Ectodermal cell (in vitro differentiated cells): Measurements from ENCODE around the gene PLEKHG3. TPM values are rescaled to one million over a fixed set of nuclear protein-coding genes. Genes with fewer than 3 reads are reported as not detected.
"Not testable (repeated sequence)": the region's sequence is repeated elsewhere in the genome, so short reads cannot be mapped to it uniquely, and the experiment has no call there.

Experiments used
- H3K27ac ChIP-seq: 2 replicates; pipeline ENCODE4 v1.7.0; 2013; ENCODE audit warnings: mild to moderate bottlenecking, low read depth, low read length; ENCODE audit not compliant: insufficient read depth, poor library complexity, severe bottlenecking
- H3K27me3 ChIP-seq: 2 replicates; pipeline ENCODE4 v1.7.0; 2013; ENCODE audit warnings: mild to moderate bottlenecking, low read length; ENCODE audit not compliant: insufficient read depth, control insufficient read depth, poor library complexity, severe bottlenecking
- H3K36me3 ChIP-seq: one replicate; pipeline ENCODE4 v1.7.0; 2013; ENCODE audit warnings: low read length; ENCODE audit not compliant: control insufficient read depth, insufficient read depth
- H3K4me1 ChIP-seq: one replicate; pipeline ENCODE4 v1.7.0; 2013; ENCODE audit warnings: low read length; ENCODE audit not compliant: control insufficient read depth, insufficient read depth
- H3K4me3 ChIP-seq: 2 replicates; pipeline ENCODE4 v1.7.0; 2013; ENCODE audit warnings: low read depth, low read length, control low read depth; ENCODE audit not compliant: insufficient read depth
- H3K9me3 ChIP-seq: 2 replicates; pipeline ENCODE4 v1.7.0; 2013; ENCODE audit warnings: mild to moderate bottlenecking, low read length, moderate library complexity; ENCODE audit not compliant: control insufficient read depth
- WGBS, 2 experiments: methylation state at CpG; one replicate each; pipeline ENCODE4 v1.1.7; 2013; ENCODE audit warnings: missing lambda C conversion rate in 2 of 2; 5-methylcytosine and 5-hydroxymethylcytosine counted together
- polyA plus RNA-seq, 4 experiments: library from polyadenylated mRNA; stranded (reverse); fragments of 50-300 nt; gene quantifications; one replicate each; pipeline ENCODE4 v1.2.3, GENCODE V29; 2013

The PLEKHG3 gene
- polyA plus RNA-seq (2013, experiment 1 of 4) = 81.4 TPM
- polyA plus RNA-seq (2013, experiment 2 of 4) = 114 TPM
- polyA plus RNA-seq (2013, experiment 3 of 4) = 64.1 TPM
- polyA plus RNA-seq (2013, experiment 4 of 4) = 62.5 TPM

DNA sequence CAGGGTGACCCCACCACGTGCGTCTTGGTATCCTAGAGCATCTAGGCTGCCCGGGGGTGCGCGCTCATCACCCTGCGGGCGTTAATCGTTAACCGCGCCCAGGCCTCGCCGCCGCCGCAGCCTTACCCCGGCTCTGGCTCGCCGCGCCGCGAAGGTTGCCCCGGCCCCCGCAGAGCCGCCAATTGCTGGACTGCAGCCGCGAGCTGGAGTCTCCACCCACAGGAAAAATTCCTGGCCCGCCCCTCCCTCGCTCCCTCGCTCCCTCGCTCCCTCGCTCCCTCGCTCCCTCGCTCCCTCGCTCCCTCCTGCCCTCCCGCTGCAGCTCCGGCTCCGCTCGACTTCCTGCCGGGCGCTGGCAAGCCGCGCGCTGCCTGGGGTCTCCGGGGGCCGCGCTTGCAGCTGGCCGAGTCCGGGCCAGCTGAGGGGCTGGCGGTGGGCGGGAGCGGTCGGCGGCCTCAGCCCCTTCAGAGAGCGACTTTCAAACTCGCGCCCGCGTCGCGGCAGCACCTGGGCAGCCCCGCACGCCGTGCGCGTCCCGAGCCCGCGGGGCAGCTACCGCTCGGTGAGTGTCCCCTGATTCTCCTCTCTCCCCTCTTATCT lies at the start of gene PLEKHG3:
Gene PLEKHG3, plus strand, starts transcription at position 282 of the 600 bp plus-strand sequence. CDS start 23,208 bp downstream, outside the sequence.
- Histone ChIP-seq H3K4me3 (peak within 1 kb of the TSS; percentile 97), H3K36me3 (no peaks in the 10 kb centered on the region), H3K4me1 (peaks cover 56% of the 10 kb centered on the region), H3K27ac (peak within 1 kb of the TSS; percentile 74), H3K27me3 (peaks cover 18% of the 10 kb centered on the region), H3K9me3 (no peaks in the 10 kb centered on the region)
- WGBS, 2 experiments = 0% methylated on average over 69 of the region's 69 CpGs

DNA sequence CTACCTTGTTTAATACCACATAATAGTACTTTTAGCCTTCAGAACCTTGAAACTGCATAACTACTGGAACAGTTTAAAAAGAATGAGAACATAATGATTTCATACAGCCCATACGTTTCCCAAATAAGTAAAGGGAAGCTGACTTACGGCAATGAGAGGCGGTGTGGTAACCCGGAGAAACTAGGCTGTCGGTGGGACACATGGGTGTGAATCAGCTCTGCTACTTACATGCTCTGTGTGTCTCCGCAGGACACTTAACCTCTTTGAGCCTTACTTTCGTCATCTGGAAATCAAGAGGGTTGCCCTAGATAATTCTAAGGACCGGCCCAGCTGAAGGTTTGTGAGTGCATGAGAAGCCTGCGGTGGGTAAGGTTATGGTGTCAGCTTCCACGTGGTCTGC lies 49.3 kb upstream of the PLEKHG3 start:
- Histone ChIP-seq H3K27ac (no peak overlapping the region), H3K4me1 (no peaks in the 10 kb centered on the region)
- 90 to 91% methylated on average over 10 of the region's 10 CpGs for WGBS, 2 experiments

DNA sequence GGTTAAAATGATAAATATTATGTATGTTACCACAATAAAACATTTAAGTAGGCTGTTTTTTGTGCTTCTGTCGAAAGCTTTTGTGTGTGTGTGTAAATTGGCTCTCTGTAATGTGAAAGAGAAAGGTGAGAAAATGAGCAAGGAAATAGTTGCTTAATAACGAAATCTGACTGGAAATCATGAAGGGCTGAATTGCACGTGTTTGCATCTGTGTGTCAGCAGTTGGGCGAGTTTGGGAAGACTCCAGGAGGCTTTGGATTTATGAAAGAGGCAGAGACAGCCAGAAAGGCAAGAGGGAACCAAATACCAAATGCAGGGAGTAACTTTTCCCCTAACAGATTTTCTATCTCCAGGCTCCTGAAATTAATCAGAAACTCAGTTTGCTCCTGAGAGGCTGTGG lies 47.2 kb upstream of the PLEKHG3 start:
- Histone ChIP-seq H3K4me1 (no peaks in the 10 kb centered on the region), H3K27me3 (no peaks in the 10 kb centered on the region), H3K4me3 (no peak overlapping the region), H3K9me3 (no peaks in the 10 kb centered on the region), H3K36me3 (no peaks in the 10 kb centered on the region), H3K27ac (no peak overlapping the region)
- WGBS, 2 experiments = 92 to 94% methylated on average over 4 of the region's 4 CpGs

More for the DNA sequence above, 49.3 kb upstream of the PLEKHG3 start:
- no peak overlapping the region for H3K4me3 ChIP-seq
- no peaks in the 10 kb centered on the region for H3K36me3 ChIP-seq
- no peaks in the 10 kb centered on the region for H3K27me3 ChIP-seq
- H3K9me3 ChIP-seq = no peaks in the 10 kb centered on the region

DNA sequence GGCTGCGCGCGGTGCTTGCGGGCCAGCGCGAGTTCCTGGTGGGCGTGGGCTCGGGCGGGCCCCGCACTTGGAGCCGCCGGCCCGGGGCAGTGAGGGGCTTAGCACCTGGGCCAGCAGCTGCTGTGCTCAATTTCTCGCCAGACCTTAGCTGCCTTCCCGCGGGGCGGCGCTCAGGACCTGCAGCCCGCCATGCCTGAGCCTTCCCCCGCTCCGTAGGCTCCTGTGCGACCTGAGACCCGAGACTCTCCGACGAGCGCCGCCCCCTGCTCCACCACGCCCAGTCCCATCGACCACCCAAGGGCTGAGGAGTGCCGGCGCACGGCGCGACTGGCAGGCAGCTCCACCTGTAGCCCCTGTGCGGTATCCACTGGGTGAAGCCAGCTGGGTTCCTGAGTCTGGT lies 46.0 kb upstream of the PLEKHG3 start:
- no peaks in the 10 kb centered on the region for H3K36me3 ChIP-seq
- no peak overlapping the region for H3K4me3 ChIP-seq
- H3K9me3 ChIP-seq = no peaks in the 10 kb centered on the region
- H3K27ac ChIP-seq = no peak overlapping the region
- H3K27me3 ChIP-seq = no peaks in the 10 kb centered on the region
- no peaks in the 10 kb centered on the region for H3K4me1 ChIP-seq
- WGBS, 2 experiments = 95 to 97% methylated on average over 35 of the region's 35 CpGs

DNA sequence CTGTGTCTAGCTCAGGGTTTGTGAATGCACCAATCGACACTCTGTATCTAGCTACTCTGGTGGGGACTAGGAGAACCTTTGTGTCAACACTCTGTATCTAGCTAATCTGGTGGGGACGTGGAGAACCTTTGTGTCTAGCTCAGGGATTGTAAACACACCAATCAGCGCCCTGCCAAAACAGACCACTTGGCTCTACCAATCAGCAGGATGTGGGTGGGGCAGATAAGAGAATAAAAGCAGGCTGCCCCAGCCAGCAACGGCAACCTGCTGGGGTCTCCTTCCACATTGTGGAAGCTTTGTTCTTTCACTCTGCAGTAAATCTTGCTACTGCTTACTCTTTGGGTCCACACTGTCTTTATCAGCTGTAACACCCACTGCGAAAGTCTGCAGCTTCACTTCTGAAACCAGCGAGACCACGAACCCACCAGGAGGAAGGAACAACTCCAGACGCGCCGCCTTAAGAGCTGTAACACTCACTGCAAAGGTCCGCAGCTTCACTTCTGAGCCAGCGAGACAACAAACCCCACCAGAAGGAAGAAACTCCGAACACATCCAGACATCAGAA lies 45.4 kb upstream of the PLEKHG3 start:
- H3K9me3 ChIP-seq, H3K27ac ChIP-seq, H3K4me3 ChIP-seq, H3K36me3 ChIP-seq, H3K27me3 ChIP-seq, H3K4me1 ChIP-seq: not testable (repeated sequence)
- WGBS, 2 experiments = 80 to 90% methylated on average over 13 of the region's 13 CpGs

DNA sequence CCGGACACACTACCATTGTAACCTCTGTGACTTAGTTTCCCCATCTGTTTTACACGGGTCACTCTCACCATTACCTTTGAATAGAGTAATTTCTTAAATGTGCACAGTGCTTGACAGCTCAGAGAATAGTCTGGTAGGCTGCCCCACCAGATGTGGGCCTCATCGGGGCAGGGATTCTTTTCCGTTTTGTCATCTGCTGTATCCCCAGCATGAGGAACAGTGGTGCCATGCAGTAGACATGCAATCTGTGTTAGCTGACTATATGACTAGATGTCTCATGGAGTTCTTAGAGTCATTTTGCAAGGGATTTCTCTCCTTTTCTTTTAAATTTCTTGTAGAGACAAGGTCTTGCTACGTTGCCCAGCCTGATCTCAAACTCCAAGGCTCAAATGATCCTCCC lies 44.9 kb upstream of the PLEKHG3 start:
- Histone ChIP-seq H3K9me3 (no peaks in the 10 kb centered on the region), H3K4me1 (no peaks in the 10 kb centered on the region), H3K27ac (no peak overlapping the region), H3K36me3 (no peaks in the 10 kb centered on the region), H3K4me3 (no peak overlapping the region), H3K27me3 (no peaks in the 10 kb centered on the region)
- 96% methylated on average over 5 of the region's 5 CpGs for WGBS, 2 experiments

DNA sequence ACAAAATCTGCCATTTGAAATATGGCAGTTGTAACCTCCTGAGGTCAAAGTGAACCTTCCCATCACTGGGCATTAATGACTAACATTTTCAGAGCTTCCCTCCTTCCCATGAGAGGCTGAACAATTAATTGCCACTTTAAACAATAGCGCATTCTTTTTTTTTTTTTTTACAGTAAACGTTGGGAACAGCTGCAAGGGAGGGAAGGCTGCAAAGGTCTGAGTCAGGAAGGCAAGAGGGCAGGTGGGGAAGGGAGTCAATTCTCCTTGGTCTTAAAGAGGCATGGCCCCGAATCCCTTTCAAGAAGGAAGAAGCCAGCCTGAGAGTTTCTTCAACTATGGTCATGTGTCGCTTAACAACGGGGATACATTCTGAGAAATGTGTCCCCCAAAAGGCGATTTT lies 41.0 kb upstream of the PLEKHG3 start:
- no peaks in the 10 kb centered on the region for H3K27me3 ChIP-seq
- no peaks in the 10 kb centered on the region for H3K9me3 ChIP-seq
- no peak overlapping the region for H3K4me3 ChIP-seq
- no peak overlapping the region for H3K27ac ChIP-seq
- no peaks in the 10 kb centered on the region for H3K4me1 ChIP-seq
- no peaks in the 10 kb centered on the region for H3K36me3 ChIP-seq
- 78 to 79% methylated on average over 6 of the region's 6 CpGs for WGBS, 2 experiments

DNA sequence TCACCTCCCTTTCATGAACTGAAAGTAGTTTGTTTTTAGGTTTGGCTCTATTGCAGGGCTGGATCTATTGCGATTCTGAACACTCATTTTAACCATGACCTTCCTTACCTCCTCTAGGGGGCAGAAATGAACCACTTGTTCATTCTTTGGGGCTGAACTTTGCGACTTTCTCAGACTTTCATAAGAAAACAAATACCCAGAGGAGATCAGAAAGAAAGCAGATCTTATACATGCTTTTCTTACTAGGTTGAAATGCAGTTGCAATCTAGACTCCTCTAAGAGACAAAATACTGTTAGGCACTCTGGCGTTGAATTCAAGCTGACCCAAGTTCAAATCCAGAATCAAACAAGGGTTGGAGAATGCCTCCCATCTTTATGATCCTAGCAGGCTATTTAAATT lies 32.6 kb upstream of the PLEKHG3 start:
- no peaks in the 10 kb centered on the region for H3K9me3 ChIP-seq
- no peaks in the 10 kb centered on the region for H3K36me3 ChIP-seq
- peaks cover 9% of the 10 kb centered on the region for H3K4me1 ChIP-seq
- WGBS, 2 experiments = 12 to 29% methylated on average over 3 of the region's 3 CpGs
- no peaks in the 10 kb centered on the region for H3K27me3 ChIP-seq
- H3K27ac ChIP-seq = no peak overlapping the region
- H3K4me3 ChIP-seq = no peak overlapping the region

DNA sequence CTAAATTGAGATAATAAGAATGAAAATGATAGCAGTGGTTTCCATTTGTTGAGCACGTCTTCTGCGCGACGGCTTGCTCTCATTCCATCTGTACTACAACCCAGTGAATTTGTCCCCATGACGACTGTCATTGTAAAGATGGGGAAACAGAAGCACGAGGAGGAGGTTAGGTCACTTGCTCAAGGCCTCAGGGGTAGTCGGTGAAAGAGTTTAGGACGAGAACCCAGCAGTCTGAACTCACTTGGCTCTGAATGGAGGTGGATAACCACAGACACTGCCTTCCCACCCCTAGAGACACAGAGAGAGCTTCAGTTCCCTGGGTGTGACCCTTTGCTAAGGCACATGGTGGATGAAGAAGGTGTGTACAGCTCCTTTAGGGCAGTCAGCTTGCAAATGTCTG lies 30.9 kb upstream of the PLEKHG3 start:
- H3K4me3 ChIP-seq = no peak overlapping the region
- WGBS, 2 experiments = 81 to 83% methylated on average over 8 of the region's 8 CpGs

DNA sequence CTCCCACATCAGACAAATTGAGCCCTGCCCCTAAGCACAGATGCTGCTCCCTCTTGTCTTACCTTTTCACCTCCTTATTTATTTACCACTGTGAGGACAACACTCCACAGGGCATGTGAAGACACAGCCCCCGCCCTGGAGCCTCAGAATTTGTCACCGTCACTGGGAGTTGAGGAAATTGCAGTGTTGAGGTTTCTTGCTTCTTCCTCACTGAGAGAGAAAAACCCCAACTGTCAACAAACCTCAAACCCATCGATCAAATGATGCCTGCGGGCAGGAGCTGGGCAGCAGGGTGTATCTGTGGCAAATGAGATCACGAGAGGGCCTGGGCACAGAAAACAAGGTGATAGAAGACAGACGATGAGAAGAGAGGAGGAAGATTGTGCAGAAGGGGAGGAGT lies 30.5 kb upstream of the PLEKHG3 start:
- Histone ChIP-seq H3K4me3 (no peak overlapping the region), H3K27me3 (no peaks in the 10 kb centered on the region), H3K27ac (no peak overlapping the region), H3K4me1 (peaks cover 9% of the 10 kb centered on the region), H3K9me3 (no peaks in the 10 kb centered on the region), H3K36me3 (no peaks in the 10 kb centered on the region)
- 85 to 89% methylated on average over 6 of the region's 6 CpGs for WGBS, 2 experiments

More for the DNA sequence above, 30.9 kb upstream of the PLEKHG3 start:
- H3K36me3 ChIP-seq = no peaks in the 10 kb centered on the region
- H3K9me3 ChIP-seq = no peaks in the 10 kb centered on the region
- no peaks in the 10 kb centered on the region for H3K27me3 ChIP-seq
- H3K4me1 ChIP-seq = peaks cover 9% of the 10 kb centered on the region
- no peak overlapping the region for H3K27ac ChIP-seq
